CD4-positive, alpha-beta T cell treated with Interleukin-10 for 1 hour (primary cell): ENCODE data around the gene TSPAN33.
"Not testable (repeated sequence)": the region's sequence is repeated elsewhere in the genome, so short reads cannot be mapped to it uniquely, and the experiment has no call there.

Experiments used
- DNase-seq: peaks from one replicate; pipeline ENCODE4 v3.0.0-alpha.2; 2020

Gene TSPAN33

DNA sequence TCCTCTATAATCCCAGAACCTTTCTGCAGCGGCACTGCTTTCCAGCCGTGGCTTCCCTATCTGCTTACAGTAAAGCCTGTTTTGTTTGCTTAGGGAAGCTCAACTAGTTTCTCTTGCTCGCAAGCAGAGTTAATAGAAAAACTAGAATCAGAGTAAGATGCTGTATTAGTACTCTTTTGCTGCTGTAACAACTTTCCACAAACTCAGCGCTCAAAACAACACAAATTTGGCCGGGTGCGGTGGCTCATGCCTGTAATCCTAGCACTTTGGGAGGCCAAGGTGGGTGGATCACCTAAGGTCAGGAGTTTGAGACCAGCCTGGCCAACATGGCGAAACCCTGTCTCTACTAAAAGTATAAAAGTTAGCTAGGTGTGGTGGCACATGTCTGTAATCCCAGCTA lies 29.4 kb downstream of the TSPAN33 start:
- not testable (repeated sequence) for DNase-seq

GRCh38 chr7:129176916-129177710 lies 32.6 kb downstream of the TSPAN33 start:
- no peak for DNase-seq

DNA sequence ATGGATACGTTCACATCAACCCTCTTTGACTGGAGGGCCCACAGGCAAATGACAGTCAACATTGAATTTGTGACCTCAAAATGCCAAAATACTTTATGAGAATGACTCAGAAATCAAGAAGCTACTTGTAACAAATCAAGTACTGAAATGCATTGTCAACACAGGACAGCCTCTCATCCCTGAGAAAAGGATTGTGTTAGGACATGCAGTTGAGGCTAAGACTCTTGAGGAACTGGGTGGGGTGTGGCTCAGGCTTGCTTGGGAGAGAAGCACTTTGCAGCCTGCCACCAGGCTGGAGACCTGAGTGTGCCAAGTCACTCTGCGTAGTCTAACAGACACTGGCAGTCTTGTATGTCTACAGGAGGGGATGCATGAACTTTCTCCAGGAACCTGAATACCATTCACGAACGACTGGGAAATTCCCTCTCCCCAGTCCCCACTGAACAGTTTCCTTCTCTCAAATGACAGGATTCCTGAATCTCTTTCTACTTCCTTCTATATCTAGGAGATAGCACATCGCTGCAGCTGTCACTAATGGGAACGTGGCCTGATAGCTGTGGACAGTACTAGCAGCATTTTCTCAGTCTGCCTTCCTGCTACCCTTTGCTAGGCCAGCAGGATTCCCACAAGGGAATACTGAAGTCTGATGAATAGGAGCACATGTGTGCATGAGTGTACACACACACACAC lies 40.6 kb downstream of the TSPAN33 start:
- no peak for DNase-seq

- DNase-seq = no peak
These were observed 42.3 kb downstream of the TSPAN33 start for GRCh38 chr7:129186749-129187260.

DNA sequence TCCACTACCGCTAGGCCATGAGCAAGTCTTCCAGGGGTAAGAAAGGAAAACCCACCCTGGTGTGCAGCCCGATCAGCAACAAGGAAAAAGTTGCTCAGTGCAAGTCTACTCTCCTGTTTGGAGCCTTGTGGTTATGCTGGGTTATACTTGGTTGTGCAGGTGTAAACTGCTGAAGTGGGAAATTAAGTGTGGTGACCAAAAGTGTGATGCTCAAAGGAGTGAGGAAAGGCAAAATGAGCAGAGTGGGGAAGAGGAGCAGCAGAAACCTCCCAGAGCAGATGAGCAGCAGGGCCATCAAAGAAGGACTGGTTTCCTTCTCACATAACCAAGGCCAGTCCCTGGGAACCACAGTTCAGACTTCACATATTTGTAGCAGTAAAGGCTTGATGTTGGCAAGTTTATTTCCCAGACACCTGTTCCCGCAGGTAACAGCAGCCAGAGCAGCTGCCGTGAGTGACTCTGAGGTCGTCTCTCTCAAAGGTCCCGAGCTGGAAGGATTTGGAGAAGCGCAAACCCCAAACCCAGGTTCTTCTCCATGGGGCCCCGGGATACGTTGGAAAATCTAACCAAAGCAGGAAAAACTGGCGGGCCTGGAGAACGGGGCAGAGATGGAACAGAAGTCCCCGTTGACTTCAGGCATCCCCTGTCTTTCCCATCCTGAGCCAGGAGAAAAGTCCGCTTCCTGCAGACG lies 43.3 kb downstream of the TSPAN33 start:
- DNase-seq = no peak

GRCh38 chr7:129188372-129188891 lies 43.9 kb downstream of the TSPAN33 start, which contains the start of gene SMO:
Gene SMO (plus strand): TSS chr7:129188633. CDS start chr7:129189152, 519 bp downstream.
- no peak for DNase-seq

GRCh38 chr7:129188892-129189660 lies 44.6 kb downstream of the TSPAN33 start:
- no peak for DNase-seq

DNA sequence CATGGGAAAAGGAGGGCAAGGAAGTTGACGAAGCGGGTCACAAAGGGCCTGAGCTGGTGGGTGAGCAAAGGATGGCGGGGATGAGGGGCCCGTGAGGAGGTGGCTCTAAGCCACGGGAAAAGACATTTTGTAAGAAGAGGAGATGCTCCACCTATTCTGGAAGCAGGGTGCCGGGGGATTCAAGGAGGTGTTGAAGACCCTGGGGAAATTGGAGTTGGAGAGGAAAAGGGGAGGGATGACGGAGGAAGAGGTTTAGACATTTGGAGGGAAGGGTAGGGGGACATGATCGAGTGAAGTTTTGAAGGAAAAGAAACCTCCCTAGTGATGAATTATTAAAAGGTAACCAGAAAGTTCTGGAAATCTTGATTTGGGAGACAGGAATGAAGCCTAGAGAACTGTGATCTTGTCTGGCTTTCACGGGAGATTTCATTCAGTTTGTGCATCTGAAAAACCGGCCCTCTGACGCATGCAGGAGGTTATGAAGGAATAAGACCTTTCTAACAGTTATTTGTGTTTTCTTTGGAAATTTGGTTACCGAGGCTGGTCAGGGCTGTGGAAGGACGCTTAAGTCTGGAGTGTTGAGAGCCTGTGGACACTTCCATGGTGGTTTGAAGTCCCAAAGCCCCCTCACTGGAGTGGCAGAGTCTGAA lies 45.3 kb downstream of the TSPAN33 start:
- no peak for DNase-seq

DNA sequence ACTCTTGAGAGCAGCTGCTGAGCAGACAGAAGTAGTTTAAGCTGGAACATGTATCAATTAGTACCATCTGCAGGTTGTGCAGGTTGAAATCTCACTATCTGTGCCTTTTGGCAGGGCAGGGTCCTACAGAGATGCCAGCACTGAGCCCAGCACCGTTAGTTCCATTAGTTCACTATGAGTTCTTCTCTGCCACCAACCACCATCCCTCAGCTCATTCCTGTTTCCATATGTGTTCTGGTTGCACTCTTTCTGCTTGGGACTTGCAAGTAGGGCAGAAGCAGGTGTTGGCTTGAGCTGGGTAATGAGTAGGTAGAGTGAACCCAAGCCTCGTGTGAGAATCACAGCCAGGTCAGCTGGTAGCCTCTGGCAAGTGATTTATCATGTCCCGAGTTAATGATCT lies 46.8 kb downstream of the TSPAN33 start:
- no peak for DNase-seq

DNA sequence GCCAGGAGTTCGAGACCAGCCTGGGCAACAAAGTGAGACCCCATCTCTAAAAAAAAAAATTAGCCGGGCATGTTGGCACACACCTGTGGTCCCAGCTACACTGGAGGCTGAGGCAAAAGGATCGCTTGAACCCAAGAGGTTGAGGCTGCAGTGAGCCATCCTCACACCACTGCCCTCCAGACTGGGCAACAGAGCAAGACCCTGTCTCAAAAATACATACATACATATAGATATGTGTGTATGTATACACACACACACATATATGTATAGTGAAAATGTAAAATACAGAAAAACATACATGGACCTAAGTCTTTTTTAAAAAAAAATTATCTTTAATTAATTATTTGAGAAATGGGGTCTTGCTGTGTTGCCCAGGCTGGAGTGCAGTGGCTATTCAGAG lies 49.4 kb downstream of the TSPAN33 start:
- no peak for DNase-seq

DNA sequence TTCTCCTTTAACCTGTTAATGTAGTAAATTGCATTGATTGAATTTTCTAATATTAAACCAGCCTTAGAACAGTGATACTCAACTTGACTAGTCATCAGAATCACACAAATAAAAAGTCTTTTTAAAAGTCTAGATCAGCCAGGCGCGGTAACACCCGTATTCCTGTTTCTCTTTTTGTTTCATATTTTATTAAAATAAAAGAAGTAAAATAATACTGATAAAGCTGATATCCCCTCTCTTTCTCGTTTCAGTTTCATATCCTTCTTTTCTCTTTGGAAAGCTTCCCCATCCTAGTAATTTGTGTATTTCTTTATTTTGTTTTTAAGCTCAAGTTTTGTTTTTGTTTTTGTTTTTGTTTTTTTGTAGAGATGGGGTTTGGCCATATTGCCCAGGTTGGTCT lies 53.3 kb downstream of the TSPAN33 start:
- no peak for DNase-seq

DNA sequence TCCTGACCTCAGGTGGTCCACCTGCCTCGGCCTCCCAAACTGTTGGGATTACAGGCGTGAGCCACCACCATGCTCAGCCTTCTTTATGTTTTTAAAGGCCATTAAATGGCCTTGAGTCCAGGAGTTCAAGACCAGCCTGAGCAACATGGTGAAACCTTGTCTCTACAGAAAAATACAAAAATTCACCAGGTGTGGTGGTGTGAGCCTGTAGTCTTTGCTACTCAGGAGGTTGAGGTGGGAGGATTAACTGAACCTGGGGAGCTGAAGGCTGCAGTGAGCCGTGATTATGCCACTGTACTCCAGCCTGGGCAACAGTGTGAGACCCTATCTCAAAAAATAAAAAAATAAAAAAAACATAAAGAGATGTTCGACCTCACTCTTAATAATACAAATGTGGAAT lies 54.9 kb downstream of the TSPAN33 start:
- no peak for DNase-seq

DNA sequence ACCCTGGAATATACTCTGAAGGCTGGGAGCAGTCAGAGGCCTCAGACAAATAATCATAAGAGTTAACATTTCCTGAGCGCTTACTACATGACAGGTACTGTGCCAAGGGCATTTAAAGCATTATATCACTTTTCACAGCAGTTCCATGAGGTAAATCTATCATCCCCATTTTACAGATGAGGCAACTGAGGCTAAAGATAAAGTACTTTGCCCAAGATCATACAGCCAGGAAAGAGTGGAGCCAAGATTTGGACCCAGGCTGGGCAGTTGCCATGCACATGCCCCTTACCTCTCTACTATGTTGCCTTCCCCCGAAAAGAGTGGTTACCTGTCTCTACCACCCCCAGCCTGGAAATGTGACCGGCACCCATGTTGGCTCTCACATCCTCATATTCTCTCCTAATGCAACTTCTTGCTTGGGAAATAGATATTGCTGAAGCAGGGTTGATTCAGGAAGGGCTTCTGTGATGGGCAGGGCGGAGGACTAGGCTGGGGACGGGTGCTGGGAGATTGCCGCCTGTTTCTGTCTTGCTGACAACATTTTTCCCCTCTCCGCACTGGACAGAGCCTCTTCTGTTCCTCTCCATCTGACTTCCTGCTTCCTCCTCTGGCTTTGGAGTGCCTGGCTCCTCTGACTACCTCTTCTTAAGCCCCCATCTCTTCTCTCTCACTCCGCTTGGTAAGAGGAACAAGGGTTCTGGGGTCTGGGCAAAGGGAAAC lies 57.7 kb downstream of the TSPAN33 start:
- no peak for DNase-seq

DNA sequence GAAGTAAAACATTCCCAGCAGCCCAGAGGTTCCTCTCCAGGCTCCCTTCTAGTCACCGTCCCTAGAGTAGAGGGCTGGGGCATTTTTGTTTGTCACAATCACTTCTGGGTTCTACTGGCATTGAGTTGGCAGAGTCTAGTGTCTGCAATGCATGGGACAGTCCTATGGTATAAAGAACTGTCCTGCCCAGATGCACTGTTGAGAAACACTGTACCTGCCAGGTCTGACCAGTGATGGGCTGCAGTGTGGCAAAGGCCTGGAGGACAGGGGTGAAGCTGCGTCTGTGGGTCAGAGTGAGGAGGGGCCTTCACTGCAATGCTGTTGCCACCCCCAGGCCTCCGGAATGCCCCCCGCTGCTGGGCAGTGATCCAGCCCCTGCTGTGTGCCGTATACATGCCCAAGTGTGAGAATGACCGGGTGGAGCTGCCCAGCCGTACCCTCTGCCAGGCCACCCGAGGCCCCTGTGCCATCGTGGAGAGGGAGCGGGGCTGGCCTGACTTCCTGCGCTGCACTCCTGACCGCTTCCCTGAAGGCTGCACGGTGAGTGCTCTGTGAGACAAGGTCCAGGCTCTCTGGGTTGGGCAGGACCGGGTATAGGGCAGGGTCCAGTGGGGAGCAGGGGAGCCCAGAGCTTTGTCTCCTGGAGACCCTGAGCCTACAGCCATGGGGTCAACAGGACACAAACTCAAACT lies 58.7 kb downstream of the TSPAN33 start:
- no peak for DNase-seq

- no peak for DNase-seq
These were observed 60.8 kb downstream of the TSPAN33 start for GRCh38 chr7:129205126-129205818.

- no peak for DNase-seq
These were observed 61.7 kb downstream of the TSPAN33 start for GRCh38 chr7:129205987-129206785.

GRCh38 chr7:129208667-129209066 lies 64.2 kb downstream of the TSPAN33 start:
- no peak for DNase-seq

GRCh38 chr7:129209067-129209926 lies 64.8 kb downstream of the TSPAN33 start:
- no peak for DNase-seq
